ENCODE measurements around the gene INPP5B.
"Not testable (repeated sequence)": the region's sequence is repeated elsewhere in the genome, so short reads cannot be mapped to it uniquely, and the experiment has no call there.

Gene INPP5B

GRCh38 chr1:37946703-37947360 lies at the start of gene INPP5B:
Gene INPP5B (minus strand): TSS chr1:37947053. CDS start chr1:37946308, 745 bp downstream.
- DNase-seq = peak; percentile 16

GRCh38 chr1:37995751-37996345 lies 49.0 kb upstream of the INPP5B start:
- peak; percentile 69 for DNase-seq

DNA sequence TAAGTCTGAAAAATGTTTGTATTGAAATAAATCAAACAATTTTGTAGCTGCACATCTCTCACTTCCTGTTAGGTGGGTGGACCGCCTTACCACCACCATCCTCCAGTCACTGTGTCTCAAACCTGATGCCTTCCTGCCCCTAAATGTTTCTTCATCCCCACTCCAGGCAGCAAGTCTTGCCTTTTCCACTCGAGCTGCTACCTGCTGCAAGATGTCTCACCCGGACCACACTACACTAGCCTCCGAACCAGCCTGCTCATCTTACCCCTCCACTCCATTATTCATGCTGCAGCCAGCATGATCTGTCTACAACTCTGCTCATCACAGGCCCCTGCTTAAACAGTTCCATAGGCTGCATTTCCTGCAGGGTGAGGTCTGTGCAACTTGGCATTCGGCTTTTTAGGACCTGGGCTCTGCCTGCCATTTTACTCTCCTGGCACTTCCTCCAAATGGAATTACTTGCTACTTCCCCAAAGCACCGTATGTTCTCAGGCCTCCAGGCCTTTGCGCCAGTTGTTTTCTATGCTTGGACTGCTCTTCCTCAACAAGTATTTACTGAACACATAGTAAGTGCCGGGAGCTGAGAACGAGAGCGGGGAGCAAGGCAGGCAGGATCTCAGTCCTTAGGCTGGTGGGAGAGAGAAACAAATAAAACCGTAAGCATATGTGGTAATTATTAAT lies 48.2 kb upstream of the INPP5B start:
- DNase-seq = peak; percentile 26

DNA sequence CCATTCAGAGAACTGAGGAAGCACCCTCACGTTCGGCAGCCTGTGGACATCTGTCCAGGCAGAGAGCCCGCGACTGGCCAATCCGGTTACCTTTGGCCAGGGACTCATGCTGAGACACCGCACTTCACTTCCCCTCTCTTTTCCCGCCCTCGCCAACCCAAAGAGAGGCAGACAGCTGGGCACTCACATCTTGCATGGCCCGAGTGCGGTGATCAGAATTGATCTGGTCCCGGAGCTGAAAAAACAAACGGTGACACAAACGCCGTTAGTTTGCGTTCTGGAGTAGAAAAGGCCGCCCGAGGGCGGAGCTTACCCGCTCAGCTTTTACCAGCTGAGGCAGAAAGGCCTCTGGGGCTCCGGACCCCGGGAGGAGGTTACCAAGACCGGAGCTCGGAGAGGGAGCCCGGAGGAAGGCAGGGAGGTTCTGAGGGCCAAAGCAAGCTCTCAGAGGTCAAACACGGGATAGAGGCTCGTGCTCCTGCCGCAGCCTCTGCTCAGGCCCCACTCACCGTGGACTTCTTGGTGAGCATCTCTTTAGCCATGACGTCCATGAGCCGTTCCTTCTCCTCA lies 42.6 kb upstream of the INPP5B start:
- DNase-seq = peak; percentile 75

- peak; percentile 18 for DNase-seq
These were observed 40.8 kb upstream of the INPP5B start for GRCh38 chr1:37987679-37988078.

GRCh38 chr1:37983546-37983945 lies 36.7 kb upstream of the INPP5B start:
- DNase-seq = no peak

- no peak for DNase-seq
These were observed 31.7 kb upstream of the INPP5B start for GRCh38 chr1:37978541-37978940.

DNA sequence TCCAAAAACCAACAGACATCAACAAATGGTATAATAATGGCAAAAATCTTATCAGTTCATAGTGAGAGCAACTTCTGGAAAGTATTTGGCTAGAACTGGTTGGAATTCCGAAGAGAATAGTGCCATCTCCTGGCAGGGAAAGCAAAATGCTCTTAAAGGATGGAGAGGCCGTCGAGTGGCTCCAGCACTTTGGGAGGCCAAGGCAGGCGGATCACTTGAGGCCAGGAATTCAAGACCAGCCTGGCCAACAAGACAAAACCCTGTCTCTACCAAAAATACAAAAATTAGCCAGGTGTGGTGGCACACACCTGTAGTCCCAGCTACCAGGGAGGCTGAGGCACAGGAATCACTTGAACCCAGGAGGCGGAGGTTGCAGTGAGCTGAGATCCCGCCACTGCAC lies 28.2 kb upstream of the INPP5B start:
- peak; percentile 81 for DNase-seq

- no peak for DNase-seq
These were observed 27.7 kb upstream of the INPP5B start for GRCh38 chr1:37974567-37974966.

DNA sequence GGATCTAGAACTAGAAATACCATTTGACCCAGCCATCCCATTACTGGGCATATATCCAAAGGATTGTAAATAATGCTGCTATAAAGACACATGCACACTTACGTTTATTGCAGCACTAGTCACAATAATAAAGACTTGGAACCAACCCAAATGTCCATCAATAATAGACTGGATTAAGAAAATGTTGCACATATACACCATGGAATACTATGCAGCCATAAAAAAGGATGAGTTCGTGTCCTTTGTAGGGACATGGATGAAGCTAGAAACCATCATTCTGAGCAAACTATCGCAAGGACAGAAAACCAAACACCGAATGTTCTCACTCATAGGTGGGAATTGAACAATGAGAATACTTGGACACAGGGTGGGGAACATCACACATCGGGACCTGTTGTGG lies 26.8 kb upstream of the INPP5B start:
- DNase-seq = not testable (repeated sequence)

GRCh38 chr1:37965301-37965700 lies 18.4 kb upstream of the INPP5B start:
- DNase-seq = no peak

- not testable (repeated sequence) for DNase-seq
These were observed 17.3 kb upstream of the INPP5B start for GRCh38 chr1:37964106-37964505.

GRCh38 chr1:37958690-37959089 lies 11.8 kb upstream of the INPP5B start:
- no peak for DNase-seq

DNA sequence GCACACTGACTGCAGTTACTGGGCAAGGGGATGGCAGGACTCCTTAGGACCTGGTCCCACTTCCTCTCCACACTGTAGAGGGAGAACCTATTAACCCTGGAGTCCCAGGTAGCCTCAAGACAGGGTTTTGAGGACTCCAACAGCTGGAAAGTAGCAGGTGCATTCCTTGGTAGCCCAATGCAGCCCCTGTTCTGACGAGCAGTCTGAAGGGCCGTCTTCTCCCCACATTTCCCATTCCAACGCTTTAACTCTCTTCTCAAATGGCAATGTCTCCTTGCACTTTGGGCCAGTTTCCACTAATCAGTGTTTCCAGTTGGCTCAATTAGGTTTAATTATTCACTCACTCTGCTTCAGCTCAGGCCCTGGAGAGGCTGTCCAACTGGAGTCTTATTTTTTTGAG lies 8.8 kb upstream of the INPP5B start:
- DNase-seq = no peak

DNA sequence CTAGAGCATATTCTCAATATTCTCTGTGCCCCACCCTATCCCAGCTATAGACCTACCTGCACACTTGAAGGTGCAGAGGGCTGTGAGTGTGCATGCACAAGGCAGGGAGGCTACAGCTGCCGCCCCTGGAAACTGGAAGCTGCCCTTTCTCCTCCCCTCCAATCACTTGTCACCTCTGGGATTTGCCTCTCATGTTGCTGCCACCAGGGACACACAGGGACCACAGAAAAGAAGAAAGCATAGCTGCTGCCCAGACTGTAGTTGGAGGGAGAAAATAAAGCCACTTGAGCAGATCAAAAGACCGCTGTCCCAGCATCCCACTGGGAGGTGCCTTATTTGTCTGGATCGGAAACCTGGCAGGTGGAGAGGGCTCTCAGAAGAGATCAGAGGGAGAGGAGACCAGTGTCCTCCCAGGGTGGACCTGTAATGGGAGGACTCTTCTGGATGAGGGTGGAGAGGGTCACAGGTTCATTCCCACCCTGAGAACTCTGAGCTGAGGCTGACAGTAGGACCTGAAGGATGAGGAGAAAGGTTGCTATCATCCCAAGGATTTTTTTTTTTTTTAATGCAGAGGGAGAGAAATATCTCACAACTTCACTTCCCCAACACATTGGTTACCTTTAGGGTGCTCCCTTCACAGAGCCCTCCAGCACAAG lies 7.6 kb upstream of the INPP5B start:
- peak; percentile 88 for DNase-seq

DNA sequence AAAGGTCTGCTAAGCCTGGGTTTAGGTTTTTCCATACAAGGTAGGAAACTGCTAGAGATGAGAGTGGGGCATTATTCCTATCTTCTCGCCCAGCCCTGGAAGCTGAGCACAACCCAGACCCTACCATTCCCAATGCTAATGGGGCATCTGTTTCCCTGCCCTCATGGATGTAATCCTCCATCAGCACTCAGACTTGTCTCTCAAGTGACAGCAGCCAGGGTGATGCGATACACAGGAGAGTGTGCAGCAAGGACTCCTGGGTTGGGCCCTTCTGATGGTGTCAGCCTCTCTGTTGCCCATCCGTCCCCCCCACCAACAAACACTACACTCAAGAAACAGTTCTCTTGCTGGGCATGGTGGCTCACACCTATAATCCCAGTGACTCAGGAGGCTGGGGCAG lies 5.9 kb upstream of the INPP5B start:
- no peak for DNase-seq

- no peak for DNase-seq
These were observed 5.2 kb upstream of the INPP5B start for GRCh38 chr1:37951783-37952624.

GRCh38 chr1:37951041-37951782 lies 4.4 kb upstream of the INPP5B start:
- DNase-seq = no peak

DNA sequence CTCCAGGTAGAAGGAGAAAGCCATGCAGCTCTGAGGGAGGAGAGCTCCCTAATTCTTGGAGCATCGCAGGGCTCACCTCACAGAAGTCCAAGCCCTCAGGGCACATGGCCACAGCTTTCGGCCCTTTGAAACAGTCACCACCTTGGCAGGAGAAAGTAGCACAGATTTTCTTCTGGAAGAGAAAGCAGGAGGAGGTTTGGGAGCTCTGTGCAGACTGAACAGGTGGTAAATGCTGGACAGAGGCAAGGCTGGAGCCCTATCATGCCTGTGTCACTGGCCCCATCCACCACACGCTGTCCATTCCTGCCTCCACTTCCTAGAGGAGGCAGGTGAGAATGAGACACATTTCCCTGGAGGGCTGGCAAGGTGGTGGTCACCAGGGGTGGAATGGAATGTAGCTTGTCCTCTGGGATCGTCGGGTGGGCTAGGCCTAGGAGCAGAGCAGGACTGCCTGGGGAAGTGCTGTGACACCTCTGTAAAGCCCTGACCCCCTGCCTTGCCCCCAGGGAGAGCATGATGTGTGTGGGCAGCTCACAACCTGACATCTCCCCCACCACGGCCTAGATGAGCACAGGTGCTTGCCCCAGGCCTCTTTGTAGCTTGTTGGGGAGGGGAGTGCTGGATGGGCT lies 2.8 kb upstream of the INPP5B start:
- DNase-seq = no peak

DNA sequence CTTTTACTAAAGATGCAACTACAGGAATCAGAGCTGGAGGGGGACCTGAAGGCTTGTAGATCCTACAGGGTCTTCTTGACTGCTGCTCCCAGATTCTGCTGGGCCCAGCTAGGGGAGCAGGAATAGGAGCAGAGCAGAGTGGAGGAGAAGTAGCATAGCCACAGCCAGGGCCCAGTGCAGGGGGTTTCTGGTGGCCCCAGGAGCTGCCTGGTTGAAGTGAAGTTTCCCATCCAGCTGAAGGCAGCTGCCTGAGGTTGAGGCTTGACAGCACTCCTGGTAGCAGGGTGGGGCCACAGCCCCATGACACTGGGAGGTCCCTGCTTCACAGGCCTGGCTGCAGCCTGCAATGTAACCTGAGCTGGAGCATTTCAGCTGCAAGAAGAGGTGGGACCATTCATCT lies 2.0 kb upstream of the INPP5B start:
- DNase-seq = no peak

GRCh38 chr1:37948166-37948565 lies 1.3 kb upstream of the INPP5B start:
- DNase-seq = no peak

Data from DMS53 (cell line).